H4 (cell line): ENCODE measurements around the gene ANKS1B. TPM values are rescaled to one million over a fixed set of nuclear protein-coding genes. Genes with fewer than 3 reads are reported as not detected.
"Not testable (repeated sequence)": the region's sequence is repeated elsewhere in the genome, so short reads cannot be mapped to it uniquely, and the experiment has no call there.

Source experiments
- DNase-seq: peaks from one replicate; pipeline ENCODE4 v3.0.0-alpha.2; 2015; ENCODE audit warnings: low spot score
- total RNA-seq: library from RNA; depleted of rRNA; stranded (reverse); fragments of >200 nt; shearing (Covaris generic); gene quantifications from 2 replicates; pipeline ENCODE4 v1.2.3, GENCODE V29; 2014; rRNA removed

Gene ANKS1B
- total RNA-seq = 1.8 TPM in 1 of 2 replicates, not detected in the other

- DNase-seq = peak; percentile 23
Observed at GRCh38 chr12:99984271-99985128, at the start of gene ANKS1B. TSS of gene ANKS1B (minus strand) at chr12:99984936. CDS start at chr12:99984237, 699 bp downstream.

- no peak for DNase-seq
Observed at GRCh38 chr12:100031836-100032235, 47.1 kb upstream of the ANKS1B start.

GRCh38 chr12:100027671-100028070 is 42.9 kb upstream of the ANKS1B start:
- no peak for DNase-seq

- peak; percentile 9 for DNase-seq
Observed at GRCh38 chr12:100026241-100026640, 41.5 kb upstream of the ANKS1B start.

GRCh38 chr12:100024974-100025555 is 40.3 kb upstream of the ANKS1B start:
- DNase-seq = no peak

GRCh38 chr12:100020370-100020769 is 35.6 kb upstream of the ANKS1B start:
- DNase-seq = no peak

- no peak for DNase-seq
Observed at GRCh38 chr12:100017056-100017455, 32.3 kb upstream of the ANKS1B start.

- not testable (repeated sequence) for DNase-seq
Observed at GRCh38 chr12:100016304-100016703, 31.6 kb upstream of the ANKS1B start.

- DNase-seq = not testable (repeated sequence)
Observed at GRCh38 chr12:100005846-100006245, 21.1 kb upstream of the ANKS1B start.

GRCh38 chr12:99997806-99998205 is 13.1 kb upstream of the ANKS1B start:
- DNase-seq = no peak

- no peak for DNase-seq
Observed at GRCh38 chr12:99996095-99996494, 11.4 kb upstream of the ANKS1B start.

- no peak for DNase-seq
Observed at GRCh38 chr12:99985631-99986030, 895 bp upstream of the ANKS1B start.

GRCh38 chr12:99985129-99985570 is 414 bp upstream of the ANKS1B start:
- no peak for DNase-seq

GRCh38 chr12:99983456-99984258 is 1.1 kb downstream of the ANKS1B start:
- no peak for DNase-seq

GRCh38 chr12:99981639-99982190 is 3.0 kb downstream of the ANKS1B start:
- DNase-seq = no peak

GRCh38 chr12:99979471-99979870 is 5.3 kb downstream of the ANKS1B start:
- no peak for DNase-seq

GRCh38 chr12:99978152-99978551 is 6.6 kb downstream of the ANKS1B start:
- DNase-seq = no peak

- no peak for DNase-seq
Observed at GRCh38 chr12:99977550-99977949, 7.2 kb downstream of the ANKS1B start.

- DNase-seq = no peak
Observed at GRCh38 chr12:99976762-99977161, 8.0 kb downstream of the ANKS1B start.

GRCh38 chr12:99975321-99975720 is 9.4 kb downstream of the ANKS1B start:
- no peak for DNase-seq

GRCh38 chr12:99974146-99974545 is 10.6 kb downstream of the ANKS1B start:
- DNase-seq = no peak

- DNase-seq = no peak
Observed at GRCh38 chr12:99966429-99966828, 18.3 kb downstream of the ANKS1B start.
